Nucleus accumbens (tissue), 56 donors: Measurements from ENCODE around the gene TOMT.

Source experiments
- DNase-seq, 56 donors: peaks; one replicate each; lab custom pipeline; 2025; lab: John Stamatoyannopoulos, UW

The TOMT gene

DNA sequence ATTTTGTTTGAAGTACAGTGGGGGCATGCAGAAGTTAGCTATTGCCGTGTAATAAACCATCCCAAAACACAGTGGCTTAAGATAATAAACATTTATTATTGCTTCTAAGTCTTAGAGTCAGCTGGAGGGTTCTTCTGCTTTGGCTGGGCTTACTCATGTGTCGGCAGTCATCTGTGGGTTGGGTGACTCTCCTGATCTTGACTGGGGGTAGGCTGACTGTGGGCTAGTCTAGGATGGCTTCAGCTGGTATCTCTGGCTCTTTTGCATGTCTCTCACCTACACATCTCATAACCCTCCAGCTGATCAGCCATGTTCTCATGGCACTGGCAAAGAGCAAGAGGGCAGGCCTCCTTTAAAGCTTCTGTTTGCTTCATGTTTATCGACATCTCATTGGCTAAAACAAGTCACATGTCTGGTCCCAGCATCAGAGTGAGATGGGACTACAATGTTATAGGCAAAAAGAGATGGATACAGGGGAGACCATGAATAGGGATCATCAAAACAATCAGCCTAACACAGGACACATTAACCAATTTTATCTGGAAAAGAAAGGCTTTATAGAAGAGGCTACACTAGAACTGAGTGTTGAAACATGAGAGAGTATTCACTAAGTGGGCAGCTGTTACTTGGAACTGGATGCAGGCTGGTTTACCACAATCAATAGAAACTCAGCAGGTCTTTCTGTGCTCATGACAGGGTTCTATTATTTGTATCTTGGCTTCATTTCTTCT, 19.9 kb upstream of the TOMT start:
- DNase-seq, result peak in 32 of 56 donors; percentile 10 to 79 (median 32)

DNA sequence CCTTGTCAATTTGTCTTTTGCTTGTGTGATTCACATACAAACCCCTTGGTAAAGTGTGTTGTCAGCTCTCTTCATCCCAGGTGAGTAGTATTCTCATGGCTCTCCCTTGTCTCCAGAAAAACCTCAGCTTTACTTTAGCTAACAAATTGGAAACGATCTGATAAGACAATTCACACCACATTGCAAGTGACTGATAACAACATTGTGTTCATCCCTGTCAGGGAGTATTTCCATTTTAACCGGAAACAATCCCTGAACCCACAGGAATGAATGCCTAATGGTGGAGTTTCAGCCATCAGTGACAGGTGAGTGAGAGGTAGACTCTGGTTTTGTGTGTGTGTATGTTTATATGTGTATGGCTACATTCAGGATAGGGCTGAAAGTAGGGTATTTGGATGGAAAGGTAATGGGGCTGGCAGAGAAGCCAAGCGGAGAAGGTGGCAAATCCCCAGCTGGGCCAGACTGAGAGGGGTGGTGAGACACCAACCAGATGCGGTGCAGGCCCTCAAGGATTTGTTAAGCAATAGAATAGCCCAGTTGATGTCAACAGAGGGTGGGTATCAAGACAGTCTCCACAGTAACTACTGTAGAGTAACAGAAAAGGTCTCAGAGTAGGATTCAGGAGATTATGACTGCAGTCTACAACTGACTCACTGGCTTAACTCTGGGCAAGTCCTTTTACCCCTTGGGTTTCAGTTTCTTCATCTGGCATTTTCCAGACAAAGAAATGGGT, 17.5 kb upstream of the TOMT start:
- DNase-seq, result no peak

DNA sequence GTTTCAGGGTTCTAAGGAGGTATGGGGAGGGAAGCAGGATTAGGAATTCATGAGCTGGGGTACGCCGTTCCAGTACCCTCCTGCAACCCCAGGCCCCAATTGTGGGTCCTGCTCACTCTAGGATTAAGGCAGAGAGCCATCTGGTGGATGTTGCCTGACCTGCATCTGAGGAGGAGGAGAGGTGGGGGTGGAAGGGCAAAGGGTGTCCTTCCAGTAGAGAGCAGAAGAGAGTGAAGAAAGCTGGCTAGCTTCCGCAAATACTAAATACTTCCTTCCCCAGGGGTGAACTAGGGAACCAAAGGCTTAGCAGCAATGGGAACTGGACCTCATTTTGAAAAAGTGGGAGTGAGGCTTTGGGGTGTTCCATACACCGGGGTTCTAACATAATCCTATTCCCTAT, 14.4 kb upstream of the TOMT start:
- DNase-seq, result peak in 52 of 56 donors; percentile 10 to 85 (median 46)

DNA sequence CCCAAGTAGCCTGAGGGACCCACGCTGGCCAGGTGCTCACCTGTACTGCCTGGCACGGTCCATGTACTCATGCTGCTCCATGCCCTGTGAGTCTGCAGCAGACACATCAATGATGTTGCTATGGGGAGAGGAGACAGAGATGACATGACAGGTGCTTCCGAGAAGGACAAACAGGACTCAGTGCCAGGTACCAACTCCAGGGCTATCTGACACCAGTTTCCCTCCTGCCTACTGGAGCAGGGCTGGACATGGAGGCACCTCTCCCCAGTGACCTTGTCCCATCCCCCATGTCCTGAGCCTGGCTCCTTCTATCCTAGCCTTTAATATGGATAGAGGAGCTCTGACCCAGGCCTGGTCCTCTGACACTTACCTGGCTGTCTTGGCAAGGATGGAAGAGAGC, 7.0 kb upstream of the TOMT start:
- DNase-seq, result no peak

DNA sequence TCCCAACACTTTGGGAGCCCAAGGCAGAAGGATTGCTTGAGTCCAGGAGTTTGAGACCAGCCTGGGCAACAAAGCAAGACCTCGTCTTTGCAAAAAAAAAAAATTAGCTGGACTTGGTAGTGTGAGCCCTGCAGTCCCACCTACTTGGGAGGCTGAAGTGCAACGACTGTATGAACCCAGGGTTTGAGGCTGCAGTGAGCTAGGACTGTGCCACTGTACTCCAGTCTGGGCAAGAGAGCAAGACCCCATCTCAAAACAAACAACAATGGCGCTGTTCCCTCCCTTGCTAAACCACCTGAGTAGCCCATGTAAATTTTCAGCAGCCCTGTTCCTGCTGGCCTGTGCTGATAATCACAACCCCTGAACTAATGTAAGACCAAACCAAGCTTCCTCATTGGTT, 5.7 kb upstream of the TOMT start:
- no peak for DNase-seq

DNA sequence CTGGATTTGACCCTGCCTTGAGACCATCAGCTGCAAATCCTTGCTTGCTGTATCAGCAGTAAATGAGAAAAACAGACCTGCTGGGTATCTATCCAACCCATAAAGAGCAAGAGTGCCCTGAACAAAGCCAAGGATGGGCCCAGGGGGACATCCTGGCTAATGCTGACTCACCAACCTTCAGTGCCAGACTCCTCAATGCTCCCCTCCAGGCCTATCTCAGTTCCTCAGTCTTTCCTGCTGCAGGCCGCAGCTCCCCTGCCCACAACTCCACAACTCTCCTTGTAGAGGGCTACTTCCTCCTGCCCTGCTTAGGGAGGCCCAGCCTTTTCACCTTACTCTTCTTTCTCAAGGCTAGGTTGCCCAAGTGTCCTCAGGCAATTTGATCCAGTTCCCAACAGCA, 5.3 kb upstream of the TOMT start:
- no peak for DNase-seq

DNA sequence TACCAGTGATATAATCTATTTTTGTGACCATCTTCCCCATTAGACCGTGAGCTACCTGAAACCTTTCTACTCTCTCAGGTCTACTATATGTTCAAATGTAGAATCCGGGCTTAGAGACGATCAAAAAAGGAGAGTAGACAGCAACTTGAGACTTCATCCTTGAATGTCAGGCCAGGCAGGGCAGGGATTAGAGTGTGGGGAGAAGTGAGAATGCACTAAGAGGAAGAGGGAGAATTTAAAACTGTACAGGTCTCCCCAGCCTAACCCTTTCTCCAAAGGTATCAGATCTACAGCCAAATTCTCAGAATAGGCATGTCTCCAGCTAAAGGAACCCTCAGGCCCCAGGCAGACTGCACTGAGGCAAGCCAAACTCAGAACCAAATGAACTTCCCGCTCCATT, 3.6 kb upstream of the TOMT start:
- DNase-seq, result no peak

DNA sequence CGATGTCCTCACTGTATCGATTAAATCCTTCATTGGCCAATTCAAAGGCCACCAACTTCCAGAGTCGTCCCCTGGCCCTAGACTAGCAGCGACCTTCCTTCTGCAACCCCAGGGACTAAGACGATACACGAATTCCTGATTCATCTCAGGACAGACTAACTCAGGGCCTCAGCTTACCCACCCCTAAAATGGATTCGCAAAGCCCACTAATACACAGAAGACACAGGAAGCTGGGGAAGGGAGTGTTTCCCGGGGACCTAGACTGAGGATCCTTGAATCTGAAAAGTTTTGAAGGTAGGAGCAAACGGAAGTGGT, 3.1 kb upstream of the TOMT start:
- DNase-seq, result no peak

DNA sequence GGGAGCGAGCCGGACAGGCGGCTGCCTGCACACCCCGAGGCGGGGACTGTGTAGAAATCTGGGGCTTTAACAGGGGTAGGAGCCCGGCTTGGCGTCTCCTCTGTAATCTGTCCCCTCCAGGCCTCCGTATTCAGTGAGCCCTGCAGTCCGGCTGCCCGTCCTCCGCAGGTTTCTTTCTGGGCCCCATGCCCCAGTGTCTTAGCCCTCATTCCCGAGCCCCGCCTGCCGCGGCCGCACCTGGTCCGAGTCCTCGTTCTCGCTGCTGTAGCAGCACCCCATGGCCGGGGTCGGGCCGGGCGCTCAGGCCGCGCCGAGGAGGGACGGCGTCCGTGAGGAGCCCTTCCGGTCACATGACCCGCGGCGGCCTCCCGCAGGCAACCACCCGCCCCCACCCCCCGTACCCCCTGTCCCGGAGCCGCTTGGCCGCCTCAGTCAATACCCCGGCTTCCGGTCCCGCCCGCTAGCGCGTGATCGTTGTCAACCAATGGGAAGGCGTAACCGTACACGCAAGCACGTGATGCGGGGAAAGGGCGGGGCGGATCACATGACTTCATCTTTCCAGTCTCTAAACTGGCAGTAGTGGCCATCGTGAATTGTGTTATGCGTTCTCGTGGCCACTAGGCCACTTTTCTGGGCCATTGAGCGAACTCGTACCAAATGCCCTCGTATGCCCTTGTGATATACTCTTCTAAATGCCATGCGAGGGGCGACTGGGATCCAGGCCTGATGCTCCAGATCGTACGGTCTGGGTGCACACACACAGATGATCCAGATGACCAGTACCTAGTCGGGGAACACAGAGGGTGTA, 2.6 kb upstream of the TOMT start, which contains the start of gene LAMTOR1:
TSS of gene LAMTOR1 (minus strand) at position 352 of the 808 bp plus-strand sequence. CDS start at position 279, 73 bp downstream.
- DNase-seq, result peak; percentile 83 to 99 (median 97)

DNA sequence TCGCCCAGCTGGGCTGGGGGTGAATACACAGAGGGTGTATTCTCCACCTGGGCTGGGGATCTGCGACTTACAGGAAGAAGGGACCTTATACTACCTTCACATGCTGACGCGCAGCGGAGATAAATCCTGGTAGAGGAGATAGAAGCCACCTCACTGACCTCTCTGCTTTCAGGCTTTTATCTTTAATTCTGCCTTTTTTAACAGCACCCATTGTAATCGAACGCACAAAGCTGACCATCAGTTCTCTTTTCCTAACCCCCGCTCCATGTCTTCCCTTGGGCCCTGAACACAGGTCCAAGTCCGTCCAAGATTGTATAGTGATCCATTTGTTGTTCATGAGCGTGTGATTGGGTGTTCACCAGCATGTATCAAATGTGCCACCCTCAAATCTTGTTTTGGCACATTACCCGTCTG, 2.0 kb upstream of the TOMT start:
- peak in 1 of 56 donors; percentile 61 for DNase-seq

DNA sequence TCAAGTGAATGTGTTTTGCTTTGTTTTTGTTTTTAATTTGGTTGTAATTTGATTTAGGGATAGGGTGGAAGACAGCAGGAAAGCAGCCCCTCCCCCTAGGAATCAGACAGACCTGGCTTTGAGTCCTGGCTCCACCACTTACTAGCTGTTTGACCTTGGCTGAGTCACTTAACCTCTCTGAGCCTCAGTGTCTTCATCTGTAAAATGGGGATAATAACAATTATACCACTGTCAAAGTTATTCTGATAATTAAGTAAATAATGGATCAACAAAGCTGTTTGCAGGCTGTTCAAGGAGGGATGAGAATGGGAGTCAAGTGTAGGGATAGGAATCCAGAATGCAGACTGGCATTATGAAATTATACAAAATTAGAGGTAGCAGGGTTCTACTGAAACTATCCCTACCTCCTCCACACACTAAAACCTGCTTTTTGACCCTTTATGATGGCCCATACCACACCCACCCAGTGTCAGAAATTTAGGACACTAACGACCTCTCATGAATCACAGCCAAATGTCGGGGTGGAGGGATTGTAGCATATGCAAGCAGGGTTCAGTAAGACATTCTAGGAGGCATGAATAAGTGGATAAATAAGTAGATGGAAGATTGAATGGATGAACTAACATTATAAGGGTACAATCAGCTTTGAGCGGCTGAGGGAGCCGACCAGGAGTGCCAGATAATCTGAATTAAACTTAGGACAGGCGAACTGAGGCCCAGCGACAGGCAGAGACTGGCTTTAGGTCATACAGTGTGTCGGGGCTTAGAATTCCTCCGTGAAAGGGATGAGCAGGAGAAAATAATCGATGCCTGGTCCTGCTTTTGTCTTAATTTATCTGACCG, 5.8 kb downstream of the TOMT start:
- DNase-seq, result no peak

DNA sequence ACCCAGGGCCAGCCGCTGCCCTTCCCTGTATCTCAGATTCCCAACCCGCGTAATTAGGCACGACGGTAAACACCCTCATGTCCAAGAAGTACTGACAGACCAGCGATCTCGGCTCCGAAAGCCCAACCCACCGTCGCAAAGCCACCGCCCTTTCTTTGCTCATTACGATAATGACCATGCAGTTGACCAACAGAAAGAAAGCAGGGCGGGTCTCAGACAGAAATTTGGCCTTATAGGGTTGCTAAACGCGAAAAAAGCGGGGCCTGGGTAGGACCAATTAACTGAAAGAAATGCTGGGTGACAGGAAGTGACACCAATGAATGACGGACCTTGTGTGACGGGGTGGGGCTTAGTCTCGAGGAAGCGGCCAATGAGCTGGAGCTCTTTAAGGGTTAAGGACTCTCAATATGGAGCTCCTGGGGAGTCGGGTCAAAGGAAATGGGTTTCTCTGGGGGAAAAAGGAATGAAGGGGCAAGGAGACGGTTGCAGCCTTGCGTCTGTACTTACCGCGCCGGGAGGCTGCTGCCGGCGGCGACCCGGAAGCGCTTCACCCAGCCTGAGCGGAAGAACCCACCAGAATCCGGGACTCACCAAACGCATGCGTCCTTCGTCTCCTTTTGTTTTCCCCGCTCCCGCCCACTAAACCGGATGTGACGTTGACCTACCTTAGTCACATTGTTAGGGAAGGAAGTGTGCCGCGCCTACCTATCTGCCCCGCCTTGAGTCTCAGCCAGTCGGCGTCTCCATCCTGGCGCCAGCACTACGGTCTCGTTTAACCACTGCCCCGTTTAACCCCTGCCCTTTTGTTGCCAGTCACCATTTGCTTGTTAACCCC, 6.6 kb downstream of the TOMT start, which contains the start of gene ANAPC15:
TSS of gene ANAPC15 (minus strand) at position 553 of the 835 bp plus-strand sequence. CDS start 1,419 bp downstream, outside the sequence.
- DNase-seq, result peak; percentile 80 to 99 (median 97)

DNA sequence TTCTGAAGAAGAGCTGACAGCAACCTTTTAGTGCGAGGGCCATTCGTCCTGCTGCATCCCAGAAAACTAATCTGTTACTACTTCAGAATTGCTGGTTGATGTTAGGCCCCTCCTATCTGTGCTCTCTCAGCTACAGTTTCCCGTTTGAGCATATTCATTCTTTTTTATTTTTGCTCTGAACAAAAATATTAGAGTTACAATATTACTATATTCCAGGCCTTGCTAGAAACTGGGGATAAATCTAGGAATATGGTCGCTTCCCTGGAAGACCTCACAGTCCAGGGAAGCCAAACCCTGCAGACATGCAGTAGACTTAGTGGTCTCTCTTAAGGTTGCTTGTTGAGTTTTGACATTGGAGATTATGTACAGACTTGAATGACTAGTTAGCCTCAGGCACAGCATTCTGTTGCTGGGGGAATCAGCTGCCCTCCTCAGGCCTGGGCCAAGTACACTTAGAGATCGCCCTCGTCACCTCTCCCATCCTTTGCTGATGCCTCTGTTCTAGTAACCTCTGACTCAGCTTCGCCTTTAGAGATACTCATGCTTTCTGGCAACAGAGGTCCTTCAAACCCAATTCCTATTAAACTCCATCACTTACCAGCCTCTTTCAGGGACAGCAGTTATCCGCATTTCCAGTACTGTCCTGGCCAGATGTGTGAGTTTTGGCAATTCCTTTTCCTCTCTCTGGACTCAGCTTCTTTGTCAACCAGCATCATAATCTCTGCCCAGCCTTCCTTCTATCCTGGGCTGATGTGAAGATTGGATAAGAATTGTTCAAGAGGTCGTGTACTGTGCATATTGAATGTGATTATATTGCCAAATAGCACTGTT, 7.5 kb downstream of the TOMT start:
- no peak for DNase-seq

DNA sequence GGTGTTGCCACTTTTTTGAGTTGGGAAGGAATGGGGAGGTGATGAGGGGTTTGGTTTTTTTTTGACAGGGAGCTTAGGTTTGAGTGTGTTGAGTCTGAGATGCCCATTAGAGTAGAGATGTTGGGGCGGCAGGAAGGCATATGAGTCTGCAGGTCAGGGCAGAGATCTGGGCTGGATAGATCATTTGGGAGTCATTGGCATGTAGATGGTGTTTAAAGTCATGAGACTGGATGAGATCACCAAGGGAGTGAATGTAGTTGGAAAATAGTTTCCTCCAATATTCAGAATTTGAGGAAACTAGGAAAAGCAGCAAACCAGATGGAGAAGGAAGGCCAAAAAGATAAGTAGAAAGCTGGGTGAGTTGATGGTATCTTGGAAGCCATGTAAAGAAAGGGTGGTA, 8.8 kb downstream of the TOMT start:
- no peak for DNase-seq

DNA sequence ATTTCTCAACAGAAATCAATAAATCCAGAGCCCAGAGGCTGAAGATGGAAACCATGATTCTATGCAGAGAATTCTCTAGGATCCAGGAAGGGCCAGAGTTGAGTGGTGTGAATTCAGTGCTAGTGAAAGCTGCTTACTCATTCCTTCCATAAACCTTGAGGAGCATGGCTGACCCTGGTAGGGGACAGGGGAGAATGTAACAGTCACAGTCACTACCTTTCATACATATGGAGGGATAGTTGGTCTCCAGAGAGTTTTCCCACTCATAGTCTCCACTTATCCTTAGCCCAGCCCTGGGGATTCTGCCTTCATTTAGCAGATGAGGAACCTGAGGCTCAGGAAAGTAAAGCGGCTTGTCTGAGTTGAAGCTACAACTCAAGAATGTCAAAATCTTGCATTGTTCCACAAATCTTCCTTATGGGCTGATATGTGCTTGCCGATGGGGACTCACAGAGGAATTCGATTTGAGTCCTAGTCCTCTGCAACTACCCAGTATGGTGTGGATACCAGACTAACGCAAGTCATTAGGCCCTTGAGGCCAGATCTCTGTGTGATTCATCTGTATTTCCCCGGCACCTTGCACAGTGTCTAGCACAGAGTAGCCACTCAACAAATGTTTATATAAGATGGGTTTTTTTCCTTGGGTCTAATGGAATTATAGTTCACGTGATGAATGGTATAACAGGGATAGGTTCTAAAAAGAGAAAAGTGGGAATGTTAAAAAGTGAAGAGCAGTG, 10.5 kb downstream of the TOMT start:
- DNase-seq, result no peak

DNA sequence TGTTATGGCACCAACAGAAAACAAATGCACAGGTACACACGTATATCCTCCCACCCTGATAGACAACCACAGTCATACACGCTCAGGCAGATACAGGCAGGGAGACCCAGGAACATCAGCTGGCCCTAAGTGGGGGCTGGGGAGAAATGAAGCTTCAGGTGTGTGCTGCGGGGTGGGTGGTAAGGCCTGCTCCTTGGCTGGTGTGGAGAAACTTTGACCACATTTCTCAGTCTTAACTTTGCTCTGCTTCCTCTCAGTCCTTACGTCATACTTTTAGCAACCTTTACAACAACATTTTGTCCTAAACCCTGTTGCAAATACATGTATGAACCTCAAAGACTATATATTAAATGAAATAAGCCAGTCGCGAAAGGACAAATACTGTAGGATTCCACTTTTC, 13.5 kb downstream of the TOMT start:
- no peak for DNase-seq

DNA sequence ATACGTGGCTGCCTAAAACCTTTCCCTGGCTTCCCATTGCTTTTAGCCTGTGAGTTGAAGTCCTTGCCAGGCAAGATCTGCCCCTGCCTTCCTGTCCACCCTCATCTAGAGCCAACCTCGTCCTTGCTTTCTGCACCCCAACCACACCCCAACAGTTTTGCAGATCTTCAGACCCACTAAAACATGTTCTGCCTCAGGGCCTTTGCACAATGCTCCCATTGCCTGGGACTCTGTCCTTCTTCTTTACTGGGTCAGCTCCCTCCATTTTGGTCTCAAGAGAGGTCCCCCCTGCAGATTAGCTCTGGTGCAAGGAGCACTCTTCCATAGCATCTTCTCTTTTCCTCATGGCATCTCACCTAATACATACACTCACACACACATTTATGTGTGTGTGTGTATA, 15.2 kb downstream of the TOMT start:
- no peak for DNase-seq

DNA sequence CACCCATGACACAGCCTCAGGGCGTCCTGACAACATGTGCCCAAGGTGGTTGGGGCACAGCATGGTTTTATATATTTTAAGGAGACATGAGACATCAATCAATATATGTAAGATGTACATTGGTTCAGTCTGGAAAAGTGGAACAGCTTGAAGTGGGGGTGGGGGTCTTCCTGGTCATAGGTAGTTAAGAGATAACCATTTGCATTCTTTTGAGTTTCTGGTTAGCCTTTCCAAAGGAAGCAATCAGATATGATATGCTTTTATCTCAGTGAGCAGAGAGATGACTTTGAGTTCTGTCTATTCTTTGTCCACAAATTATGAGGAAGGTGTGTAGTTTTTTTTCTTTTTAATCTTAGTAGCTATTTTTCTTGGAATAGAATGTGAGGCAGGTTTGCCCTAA, 16.9 kb downstream of the TOMT start:
- DNase-seq, result no peak
